ENCODE results near the gene CBX8. TPM values are rescaled to one million over a fixed set of nuclear protein-coding genes. Genes with fewer than 3 reads are reported as not detected.
A peak's percentile ranks its signal among the peaks of the same experiment; 100 is the strongest.

CBX8 gene
- total RNA-seq, 1 experiment from 2014 or later: 11.3 TPM

GRCh38 chr17:79844869-79845600 lies 48.2 kb upstream of the CBX8 start:
- ChIA-PET POLR2A (ENCODE audit: unreplicated experiment) (no interaction called here), CTCF (interaction anchor here (1.0 to 1.2 kb wide), 5 partner anchors 10 to 126 kb away, joined by 3 to 12 read pairs (median 3); partner anchors contain the start of gene CBX8)
- Histone ChIP-seq H3F3A (ENCODE audit: low read length, unreplicated experiment) (no peaks in the 10 kb centered on the region), H3K27me3 (ENCODE audit: low read length) (peaks cover 38% of the 10 kb centered on the region), H4K20me1 (ENCODE audit: low read length) (no peaks in the 10 kb centered on the region), H3K36me3 (ENCODE audit: low read depth, low read length) (no peaks in the 10 kb centered on the region), H3K4me2 (ENCODE audit: low read length) (peak overlapping the region; percentile 100), H3K79me2 (ENCODE audit: low read length) (no peaks in the 10 kb centered on the region), H2AFZ (ENCODE audit: low read length) (peak overlapping the region; percentile 86), H3K9me2 (replicated peaks; ENCODE audit: low read length) (no peaks in the 10 kb centered on the region), H3K9ac (ENCODE audit: low read length) (no peak overlapping the region), H3K9me3 (ENCODE audit: low read length) (no peaks in the 10 kb centered on the region), H3K27ac (ENCODE audit: low read length) (no peak overlapping the region), H3K4me1 (ENCODE audit: insufficient read depth, low read length) (peaks cover 28% of the 10 kb centered on the region), H3K4me3 (ENCODE audit: low read length) (peak overlapping the region; percentile 82)
- ATAC-seq: peak; percentile 55
- peak; percentile 63 for DNase-seq
- no TSS peak for BruUV-seq (replicated peaks)
- intact Hi-C loops (cut with micrococcal nuclease): loop anchor here (1.0 to 5.0 kb wide), 2 partner anchors 48 to 146 kb away; partner anchors contain the start of gene CBX8
- TF ChIP-seq EZH2 (IDR thresholded peaks at IDR 0.05; ENCODE audit: low read length, unreplicated experiment) (no peak), CTCF (conservative IDR thresholded peaks at IDR 0.05; ENCODE audit: low read depth, low read length) (peak; percentile 72)

- DNase-seq (peak; percentile 68), ATAC-seq (peak; percentile 54)
- Histone ChIP-seq H3K36me3 (ENCODE audit: low read depth, low read length) (no peaks in the 10 kb centered on the region), H3K9me2 (replicated peaks; ENCODE audit: low read length) (no peaks in the 10 kb centered on the region), H3K27ac (ENCODE audit: low read length) (no peak overlapping the region), H3K9me3 (ENCODE audit: low read length) (no peaks in the 10 kb centered on the region), H3K79me2 (ENCODE audit: low read length) (no peaks in the 10 kb centered on the region), H3K4me1 (ENCODE audit: insufficient read depth, low read length) (peaks cover 30% of the 10 kb centered on the region), H2AFZ (ENCODE audit: low read length) (peak overlapping the region; percentile 89), H3K9ac (ENCODE audit: low read length) (peak overlapping the region; percentile 72), H3K4me2 (ENCODE audit: low read length) (peak overlapping the region; percentile 100), H4K20me1 (ENCODE audit: low read length) (no peaks in the 10 kb centered on the region), H3K27me3 (ENCODE audit: low read length) (peaks cover 39% of the 10 kb centered on the region), H3F3A (ENCODE audit: low read length, unreplicated experiment) (no peaks in the 10 kb centered on the region), H3K4me3 (ENCODE audit: low read length) (peak overlapping the region; percentile 82)
- no TSS peak for BruUV-seq (replicated peaks)
- intact Hi-C loops (cut with micrococcal nuclease): loop anchor here (1.0 to 5.0 kb wide), 3 partner anchors 47 to 147 kb away; partner anchors contain the start of gene CBX8
- no peak for TF ChIP-seq CTCF (conservative IDR thresholded peaks at IDR 0.05; ENCODE audit: low read depth, low read length)
- TF ChIP-seq EZH2phosphoT487 (IDR thresholded peaks at IDR 0.05; ENCODE audit: borderline replicate concordance, low read length): no peak
- TF ChIP-seq EZH2 (IDR thresholded peaks at IDR 0.05; ENCODE audit: low read length, unreplicated experiment): no peak
- ChIA-PET CTCF (interaction anchor here (0.6 to 1.2 kb wide), 7 partner anchors 9 to 149 kb away, joined by 3 to 12 read pairs (median 3); partner anchors contain the start of gene CBX8), POLR2A (ENCODE audit: unreplicated experiment) (interaction anchor here (0.7 kb wide), 1 partner anchor 876 kb away, joined by 4 read pairs; no protein-coding TSS in a partner anchor)
Measured at GRCh38 chr17:79843816-79844800, 47.2 kb upstream of the CBX8 start.
